ENCODE data around the gene PPIL1.

Gene PPIL1

DNA sequence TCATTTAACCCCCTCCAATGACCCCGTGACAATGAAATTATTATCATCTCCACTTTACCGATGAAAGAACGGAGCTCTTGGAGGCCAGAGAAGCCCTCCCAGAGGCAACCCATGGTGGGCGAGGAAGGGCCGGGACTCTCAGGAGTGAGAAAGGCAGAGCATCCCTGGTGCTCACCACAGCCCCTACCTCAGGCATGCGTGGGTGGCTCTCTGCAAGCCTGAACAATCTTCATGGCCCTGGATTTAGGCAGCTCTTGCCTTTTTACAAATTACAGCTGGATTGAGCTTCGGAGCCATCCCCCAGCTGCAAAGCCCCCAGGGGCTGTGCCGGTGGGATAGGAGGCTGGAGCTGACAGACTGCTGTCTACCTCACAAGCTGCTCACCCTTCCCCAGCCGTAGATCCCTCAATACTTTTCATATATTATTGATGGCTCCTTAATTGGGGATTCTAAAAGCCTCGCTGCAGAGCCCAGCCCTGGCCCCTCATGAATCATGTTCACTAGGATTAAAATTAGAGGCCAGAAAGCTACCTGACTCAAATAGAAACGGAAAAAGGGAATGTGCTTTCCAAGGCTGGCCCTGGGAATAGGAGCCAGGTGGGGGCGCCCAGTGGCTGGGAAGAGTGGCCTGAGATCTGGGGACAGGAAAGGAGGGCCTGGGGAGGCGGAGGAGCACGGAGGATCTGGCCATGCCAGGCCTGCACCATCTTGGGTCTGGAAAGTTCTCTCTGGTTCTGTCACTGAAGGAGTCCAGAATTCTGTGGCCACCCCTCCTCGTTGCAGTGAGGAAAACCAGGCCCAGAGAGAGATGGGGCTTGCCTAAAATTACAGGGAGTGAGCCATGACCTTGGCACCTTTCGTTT lies 64.4 kb downstream of the PPIL1 start:
- no peaks in the 10 kb centered on the region for H3F3A ChIP-seq (ENCODE audit: insufficient read depth, low read length)
- no peaks in the 10 kb centered on the region for H3K27me3 ChIP-seq (replicated peaks; ENCODE audit: insufficient read depth, low read length)
- H3K9ac ChIP-seq (ENCODE audit: low read length), result no peak overlapping the region
- H3K9me2 ChIP-seq (replicated peaks; ENCODE audit: insufficient read depth, low read length), result no peaks in the 10 kb centered on the region
- H3K79me2 ChIP-seq (ENCODE audit: low read length), result no peaks in the 10 kb centered on the region
- no peak overlapping the region for H3K4me2 ChIP-seq (ENCODE audit: low read depth, low read length)
- DNase-seq, result no peak
- TF ChIP-seq EZH2phosphoT487 (IDR thresholded peaks at IDR 0.05; ENCODE audit: low read length), result no peak
- H3K9me3 ChIP-seq (replicated peaks; ENCODE audit: insufficient read depth, low read length), result no peaks in the 10 kb centered on the region
- H2AFZ ChIP-seq (ENCODE audit: low read length), result no peak overlapping the region
- no peaks in the 10 kb centered on the region for H3K36me3 ChIP-seq (replicated peaks; ENCODE audit: insufficient read depth, low read length)
- H4K20me1 ChIP-seq (ENCODE audit: insufficient read depth, low read length), result no peaks in the 10 kb centered on the region
- no peak overlapping the region for H3K27ac ChIP-seq (ENCODE audit: low read length)
- no peaks in the 10 kb centered on the region for H3K4me1 ChIP-seq (ENCODE audit: low read length)
- H3K4me3 ChIP-seq (ENCODE audit: low read length), result no peak overlapping the region

DNA sequence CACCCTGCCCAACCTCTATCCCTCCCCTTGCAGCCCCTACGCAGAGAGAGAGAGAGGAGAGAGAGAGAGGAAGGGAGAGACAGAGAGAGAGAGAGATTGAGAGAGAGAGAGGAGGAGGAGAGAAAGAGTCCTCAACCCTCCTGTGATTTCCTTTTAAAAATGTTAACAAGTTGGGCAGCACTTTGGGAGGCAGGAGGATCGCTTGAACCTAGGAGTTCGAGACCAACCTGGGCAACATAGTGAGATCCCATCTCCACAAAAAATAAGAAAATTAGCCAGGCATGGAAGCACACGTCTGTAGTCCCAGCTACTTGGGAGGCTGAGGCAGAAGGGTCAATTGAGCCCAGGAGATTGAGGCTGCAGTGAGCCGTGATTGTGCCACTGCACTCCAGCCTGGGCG lies 65.4 kb downstream of the PPIL1 start:
- no peaks in the 10 kb centered on the region for H3K36me3 ChIP-seq (replicated peaks; ENCODE audit: insufficient read depth, low read length)
- no peak for DNase-seq
- H3K4me3 ChIP-seq (ENCODE audit: low read length), result no peak overlapping the region
- no peak overlapping the region for H2AFZ ChIP-seq (ENCODE audit: low read length)
- H3K4me1 ChIP-seq (ENCODE audit: low read length), result no peaks in the 10 kb centered on the region
- H3K9me2 ChIP-seq (replicated peaks; ENCODE audit: insufficient read depth, low read length), result no peaks in the 10 kb centered on the region
- no peak overlapping the region for H3K4me2 ChIP-seq (ENCODE audit: low read depth, low read length)
- H3K9ac ChIP-seq (ENCODE audit: low read length), result no peak overlapping the region
- no peaks in the 10 kb centered on the region for H3K27me3 ChIP-seq (replicated peaks; ENCODE audit: insufficient read depth, low read length)
- H3F3A ChIP-seq (ENCODE audit: insufficient read depth, low read length), result no peaks in the 10 kb centered on the region
- no peak for TF ChIP-seq EZH2phosphoT487 (IDR thresholded peaks at IDR 0.05; ENCODE audit: low read length)
- TF ChIP-seq EZH2 (optimal IDR thresholded peaks at IDR 0.05; ENCODE audit: low read depth, low read length), result no peak
- TF ChIP-seq, protein P1, sequence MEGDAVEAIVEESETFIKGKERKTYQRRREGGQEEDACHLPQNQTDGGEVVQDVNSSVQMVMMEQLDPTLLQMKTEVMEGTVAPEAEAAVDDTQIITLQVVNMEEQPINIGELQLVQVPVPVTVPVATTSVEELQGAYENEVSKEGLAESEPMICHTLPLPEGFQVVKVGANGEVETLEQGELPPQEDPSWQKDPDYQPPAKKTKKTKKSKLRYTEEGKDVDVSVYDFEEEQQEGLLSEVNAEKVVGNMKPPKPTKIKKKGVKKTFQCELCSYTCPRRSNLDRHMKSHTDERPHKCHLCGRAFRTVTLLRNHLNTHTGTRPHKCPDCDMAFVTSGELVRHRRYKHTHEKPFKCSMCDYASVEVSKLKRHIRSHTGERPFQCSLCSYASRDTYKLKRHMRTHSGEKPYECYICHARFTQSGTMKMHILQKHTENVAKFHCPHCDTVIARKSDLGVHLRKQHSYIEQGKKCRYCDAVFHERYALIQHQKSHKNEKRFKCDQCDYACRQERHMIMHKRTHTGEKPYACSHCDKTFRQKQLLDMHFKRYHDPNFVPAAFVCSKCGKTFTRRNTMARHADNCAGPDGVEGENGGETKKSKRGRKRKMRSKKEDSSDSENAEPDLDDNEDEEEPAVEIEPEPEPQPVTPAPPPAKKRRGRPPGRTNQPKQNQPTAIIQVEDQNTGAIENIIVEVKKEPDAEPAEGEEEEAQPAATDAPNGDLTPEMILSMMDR (IDR thresholded peaks at IDR 0.05; ENCODE audit: low read length), result no peak
- H3K27ac ChIP-seq (ENCODE audit: low read length), result no peak overlapping the region
- H4K20me1 ChIP-seq (ENCODE audit: insufficient read depth, low read length), result no peaks in the 10 kb centered on the region
- no peaks in the 10 kb centered on the region for H3K9me3 ChIP-seq (replicated peaks; ENCODE audit: insufficient read depth, low read length)
- no peaks in the 10 kb centered on the region for H3K79me2 ChIP-seq (ENCODE audit: low read length)

DNA sequence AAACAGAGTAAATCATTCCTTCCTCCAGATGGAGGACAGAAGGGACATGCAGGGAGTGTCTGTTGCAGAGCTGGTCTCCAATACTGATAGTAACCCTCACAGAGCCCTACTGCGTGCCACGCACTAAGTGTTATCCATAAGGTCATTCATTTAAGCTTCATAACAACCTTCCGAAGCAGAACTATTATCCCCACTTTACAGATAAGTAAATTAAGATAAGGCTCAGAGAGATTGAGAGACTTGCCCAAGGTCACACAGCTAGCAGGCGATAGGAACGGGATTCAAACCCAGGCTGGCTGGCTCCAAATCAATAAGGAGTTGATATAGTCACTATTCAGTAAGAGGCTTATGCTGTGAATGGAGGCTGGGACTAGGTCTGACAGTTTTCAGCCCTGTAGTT lies 66.0 kb downstream of the PPIL1 start:
- Histone ChIP-seq H3K27me3 (replicated peaks; ENCODE audit: insufficient read depth, low read length) (no peaks in the 10 kb centered on the region), H3K9me3 (replicated peaks; ENCODE audit: insufficient read depth, low read length) (no peaks in the 10 kb centered on the region), H3F3A (ENCODE audit: insufficient read depth, low read length) (no peaks in the 10 kb centered on the region), H2AFZ (ENCODE audit: low read length) (no peak overlapping the region), H3K4me3 (ENCODE audit: low read length) (no peak overlapping the region), H3K9ac (ENCODE audit: low read length) (no peak overlapping the region), H3K36me3 (replicated peaks; ENCODE audit: insufficient read depth, low read length) (no peaks in the 10 kb centered on the region), H3K4me2 (ENCODE audit: low read depth, low read length) (no peak overlapping the region), H4K20me1 (ENCODE audit: insufficient read depth, low read length) (no peaks in the 10 kb centered on the region), H3K27ac (ENCODE audit: low read length) (no peak overlapping the region), H3K9me2 (replicated peaks; ENCODE audit: insufficient read depth, low read length) (no peaks in the 10 kb centered on the region), H3K79me2 (ENCODE audit: low read length) (no peaks in the 10 kb centered on the region), H3K4me1 (ENCODE audit: low read length) (no peaks in the 10 kb centered on the region)
- TF ChIP-seq EZH2 (optimal IDR thresholded peaks at IDR 0.05; ENCODE audit: low read depth, low read length) (no peak), EZH2phosphoT487 (IDR thresholded peaks at IDR 0.05; ENCODE audit: low read length) (no peak)
- TF ChIP-seq, protein P1 (IDR thresholded peaks at IDR 0.05; ENCODE audit: low read length), result no peak
- DNase-seq, result no peak

DNA sequence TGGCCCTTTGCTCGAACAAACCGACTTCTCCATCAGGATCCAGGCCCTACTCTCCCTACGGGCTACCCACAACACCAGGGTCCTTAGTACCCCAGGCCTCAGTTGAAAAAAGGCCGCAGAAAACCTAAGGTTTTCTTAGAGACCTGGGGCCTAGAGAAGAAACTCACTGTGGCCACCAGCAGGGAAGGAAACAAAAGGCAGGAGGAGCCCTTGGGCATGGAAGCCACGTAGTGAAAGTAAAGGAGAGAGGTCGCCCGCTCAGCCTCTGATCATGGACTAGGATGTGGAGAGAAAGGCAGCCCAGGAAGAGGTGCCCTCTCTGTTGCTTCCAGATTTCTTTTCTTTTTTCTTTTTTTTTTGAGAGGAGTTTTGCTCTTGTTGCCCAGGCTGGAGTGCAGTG lies 66.9 kb downstream of the PPIL1 start:
- no peaks in the 10 kb centered on the region for H3K9me2 ChIP-seq (replicated peaks; ENCODE audit: insufficient read depth, low read length)
- H3K36me3 ChIP-seq (replicated peaks; ENCODE audit: insufficient read depth, low read length), result no peaks in the 10 kb centered on the region
- TF ChIP-seq, protein P1 (IDR thresholded peaks at IDR 0.05; ENCODE audit: low read length), result no peak
- TF ChIP-seq EZH2 (optimal IDR thresholded peaks at IDR 0.05; ENCODE audit: low read depth, low read length), result no peak
- TF ChIP-seq EZH2phosphoT487 (IDR thresholded peaks at IDR 0.05; ENCODE audit: low read length), result no peak
- H3K79me2 ChIP-seq (ENCODE audit: low read length), result no peaks in the 10 kb centered on the region
- no peaks in the 10 kb centered on the region for H3K27me3 ChIP-seq (replicated peaks; ENCODE audit: insufficient read depth, low read length)
- H4K20me1 ChIP-seq (ENCODE audit: insufficient read depth, low read length), result no peaks in the 10 kb centered on the region
- no peaks in the 10 kb centered on the region for H3K4me1 ChIP-seq (ENCODE audit: low read length)
- no peak overlapping the region for H3K27ac ChIP-seq (ENCODE audit: low read length)
- H3F3A ChIP-seq (ENCODE audit: insufficient read depth, low read length), result no peaks in the 10 kb centered on the region
- no peak overlapping the region for H2AFZ ChIP-seq (ENCODE audit: low read length)
- no peak overlapping the region for H3K4me3 ChIP-seq (ENCODE audit: low read length)
- no peak overlapping the region for H3K4me2 ChIP-seq (ENCODE audit: low read depth, low read length)
- DNase-seq, result no peak
- H3K9ac ChIP-seq (ENCODE audit: low read length), result no peak overlapping the region
- H3K9me3 ChIP-seq (replicated peaks; ENCODE audit: insufficient read depth, low read length), result no peaks in the 10 kb centered on the region

All from MM.1S (cell line).